Measurements from ENCODE around the gene GNB4.

GNB4 gene

DNA sequence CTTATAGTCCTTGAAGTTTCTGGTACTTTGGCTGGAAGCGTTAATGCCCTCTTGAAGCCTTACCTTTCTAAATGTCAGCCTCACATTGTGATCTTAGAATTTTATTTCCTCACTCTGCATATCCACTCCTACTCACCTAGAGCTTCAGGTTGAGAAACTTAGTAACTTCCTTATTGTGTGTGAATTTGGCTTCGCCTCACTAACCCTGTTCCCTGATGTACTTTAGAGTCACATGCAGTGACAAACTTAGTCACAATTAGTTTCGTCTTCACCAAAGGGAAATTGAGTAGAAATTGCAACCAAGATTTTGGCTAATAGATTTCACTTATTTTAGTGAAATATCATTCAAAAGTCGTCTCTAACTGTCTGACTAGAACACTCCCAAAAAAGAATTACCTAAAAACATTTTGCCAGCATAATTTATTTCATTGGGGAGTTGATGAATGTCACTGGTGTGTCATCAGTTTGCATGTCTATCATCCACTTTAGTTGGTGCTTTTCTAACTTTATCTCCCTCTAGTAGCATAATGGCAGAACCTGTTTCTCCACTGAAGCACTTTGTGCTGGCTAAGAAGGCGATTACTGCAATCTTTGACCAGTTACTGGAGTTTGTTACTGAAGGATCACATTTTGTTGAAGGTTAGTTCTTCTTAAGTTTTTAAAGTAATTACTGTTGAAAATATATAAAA lies 102.8 kb downstream of the GNB4 start:
- DNase-seq, result no peak

DNA sequence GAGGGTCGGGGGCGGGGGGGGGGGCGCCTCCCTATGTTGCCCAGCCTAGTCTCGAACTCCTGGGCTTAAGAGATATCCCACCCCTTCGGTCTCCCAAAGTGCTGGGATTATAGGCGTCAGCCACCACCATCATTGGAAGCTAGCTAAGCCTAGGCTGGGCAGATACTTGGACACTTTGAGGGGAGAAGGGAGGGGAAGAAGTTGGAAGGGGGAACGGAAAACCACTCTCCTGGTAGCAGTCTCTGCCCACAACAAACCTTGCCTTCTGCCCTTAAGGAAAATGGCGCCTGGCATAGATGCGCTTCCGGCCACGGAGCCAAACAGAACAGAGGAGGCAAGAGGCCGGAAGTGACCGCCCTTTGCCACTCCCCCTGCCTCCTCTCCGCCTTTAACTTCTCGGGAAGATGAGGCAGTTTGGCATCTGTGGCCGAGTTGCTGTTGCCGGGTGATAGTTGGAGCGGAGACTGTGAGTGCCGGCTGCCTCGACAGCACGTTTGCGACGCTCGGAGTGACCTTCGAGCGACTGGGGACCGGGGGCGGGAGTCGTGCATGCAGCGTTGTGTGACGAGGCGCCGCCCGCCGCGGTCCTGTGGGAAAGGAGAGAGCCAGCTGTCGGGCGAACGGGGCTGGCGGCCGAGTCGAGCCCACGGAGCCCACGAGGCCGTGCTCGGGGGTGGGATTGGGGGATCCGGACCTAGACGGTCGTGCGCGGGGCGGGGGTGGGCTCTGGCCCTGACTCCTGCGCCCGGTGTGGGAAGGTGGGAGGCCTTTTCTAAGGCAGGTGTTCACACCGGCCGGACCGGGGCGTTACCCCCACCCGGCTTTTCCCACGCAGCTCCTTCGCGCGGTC lies 103.7 kb downstream of the GNB4 start, which contains the start of gene MFN1:
MFN1 (plus strand) TSS at position 365 of the 850 bp plus-strand sequence. CDS start 1,143 bp downstream, outside the sequence.
- peak; percentile 98 for DNase-seq
